ENCODE data around the gene CPA3. TPM values are rescaled to one million over a fixed set of nuclear protein-coding genes. Genes with fewer than 3 reads are reported as not detected.

CPA3 gene
- total RNA-seq, 1 experiment from 2014 or later, result not detected

GRCh38 chr3:148932972-148933371 is 67.9 kb downstream of the CPA3 start:
- POLR2A ChIA-PET, result no interaction called here
- Histone ChIP-seq H2AFZ (ENCODE audit: low read depth, low read length, poor library complexity, severe bottlenecking) (no peak overlapping the region), H3K9me3 (ENCODE audit: control insufficient read depth in 1 of 2, insufficient read depth in 1 of 2, low read depth in 1 of 2, low read length in 2 of 2) (no peaks in the 10 kb centered on the region), H3K79me2 (ENCODE audit: insufficient read depth, low read length) (no peaks in the 10 kb centered on the region), H3K36me3 (ENCODE audit: control insufficient read depth in 1 of 2, insufficient read depth in 2 of 2, low read length in 2 of 2) (no peaks in the 10 kb centered on the region), H3K27ac (ENCODE audit: low read depth, low read length) (no peak overlapping the region), H3K4me1 (ENCODE audit: control insufficient read depth in 1 of 2, insufficient read depth in 2 of 2, low read length in 2 of 2) (no peaks in the 10 kb centered on the region), H3K4me3 (replicated peaks in 1 of 2; ENCODE audit: low read depth in 1 of 2, low read length in 2 of 2) (no peak overlapping the region), H3K9ac (ENCODE audit: low read length) (no peak overlapping the region), H3K9me2 (ENCODE audit: insufficient read depth) (no peaks in the 10 kb centered on the region), H4K20me1 (ENCODE audit: insufficient read depth) (no peaks in the 10 kb centered on the region), H3K4me2 (ENCODE audit: low read length) (no peak overlapping the region), H3K27me3 (ENCODE audit: insufficient read depth, low read length) (no peaks in the 10 kb centered on the region)
- BruUV-seq (replicated peaks), result no TSS peak
- intact Hi-C loops (cut with micrococcal nuclease), result no loop called here
- no peak for ATAC-seq
- CTCF ChIA-PET, result interaction anchor here (1.3 kb wide), 1 partner anchor 10 kb away, joined by 4 read pairs; no protein-coding TSS in a partner anchor
- DNase-seq (ENCODE audit: low read depth, low spot score), result no peak
- TF ChIP-seq ZNF274 (IDR thresholded peaks at IDR 0.05; ENCODE audit: low read depth, low read length), result no peak
- TF ChIP-seq POLR2AphosphoS5 (IDR thresholded peaks at IDR 0.05; ENCODE audit: low read depth, low read length), result no peak
- TF ChIP-seq POLR2A (IDR thresholded peaks at IDR 0.05; ENCODE audit: borderline replicate concordance, extremely low read depth, insufficient read depth, insufficient read length), result no peak
- no peak for TF ChIP-seq TCF7L2 (IDR thresholded peaks at IDR 0.05; ENCODE audit: borderline replicate concordance, extremely low read depth, insufficient read depth, insufficient read length)
- TF ChIP-seq CEBPB (IDR thresholded peaks at IDR 0.05; ENCODE audit: low read depth), result no peak
- RAD21 ChIA-PET (ENCODE audit: low non-redundant PET in 1 of 2, low total read pairs in 2 of 2, uncharacterized antibody in 2 of 2, unreplicated experiment in 2 of 2), result no interaction called here

- H3K9ac ChIP-seq (ENCODE audit: low read length), result no peak overlapping the region
- no peaks in the 10 kb centered on the region for H3K9me3 ChIP-seq (ENCODE audit: control insufficient read depth in 1 of 2, insufficient read depth in 1 of 2, low read depth in 1 of 2, low read length in 2 of 2)
- H4K20me1 ChIP-seq (ENCODE audit: insufficient read depth), result no peaks in the 10 kb centered on the region
- BruUV-seq (replicated peaks), result no TSS peak
- no peak overlapping the region for H2AFZ ChIP-seq (ENCODE audit: low read depth, low read length, poor library complexity, severe bottlenecking)
- TF ChIP-seq POLR2AphosphoS5 (IDR thresholded peaks at IDR 0.05; ENCODE audit: low read depth, low read length), result no peak
- no peak overlapping the region for H3K4me2 ChIP-seq (ENCODE audit: low read length)
- H3K4me1 ChIP-seq (ENCODE audit: control insufficient read depth in 1 of 2, insufficient read depth in 2 of 2, low read length in 2 of 2), result no peaks in the 10 kb centered on the region
- ChIA-PET POLR2A (no interaction called here), RAD21 (ENCODE audit: low non-redundant PET in 1 of 2, low total read pairs in 2 of 2, uncharacterized antibody in 2 of 2, unreplicated experiment in 2 of 2) (no interaction called here), CTCF (no interaction called here)
- H3K27ac ChIP-seq (ENCODE audit: low read depth, low read length), result no peak overlapping the region
- intact Hi-C loops (cut with micrococcal nuclease), result no loop called here
- H3K27me3 ChIP-seq (ENCODE audit: insufficient read depth, low read length), result no peaks in the 10 kb centered on the region
- no peaks in the 10 kb centered on the region for H3K9me2 ChIP-seq (ENCODE audit: insufficient read depth)
- no peak overlapping the region for H3K4me3 ChIP-seq (replicated peaks in 1 of 2; ENCODE audit: low read depth in 1 of 2, low read length in 2 of 2)
- ATAC-seq, result no peak
- no peaks in the 10 kb centered on the region for H3K36me3 ChIP-seq (ENCODE audit: control insufficient read depth in 1 of 2, insufficient read depth in 2 of 2, low read length in 2 of 2)
- no peak for DNase-seq (ENCODE audit: low read depth, low spot score)
- no peaks in the 10 kb centered on the region for H3K79me2 ChIP-seq (ENCODE audit: insufficient read depth, low read length)
Measured at GRCh38 chr3:148937467-148938255, 72.6 kb downstream of the CPA3 start.
